Activated T-cell treated with anti-CD3 and anti-CD28 coated beads, Interleukin-2, amount 50 U/mL, for 72 hours (primary cell): ENCODE results near the gene ANKS1B. TPM values are rescaled to one million over a fixed set of nuclear protein-coding genes. Genes with fewer than 3 reads are reported as not detected.
"Not testable (repeated sequence)": the region's sequence is repeated elsewhere in the genome, so short reads cannot be mapped to it uniquely, and the experiment has no call there.

Experiments used
- ATAC-seq, 2 donors: fragments of 150-1000 bp; cut with Tn5 transposase; replicated peaks in 1 of 2; 2 replicates each; pipeline ENCODE4 v1.10.0; 2021; ENCODE audit warnings: moderate library complexity in 2 of 2, mild to moderate bottlenecking in 1 of 2
- DNase-seq, 2 donors: peaks; one replicate each; pipeline ENCODE4 v3.0.0; 2021 to 2022; ENCODE audit warnings: mixed read lengths in 1 of 2
- H3K27ac Mint-ChIP-seq: one replicate; pipeline ENCODE4 v1.8.0; 2022; ENCODE audit warnings: mild to moderate bottlenecking, moderate library complexity, mixed read lengths
- H3K27me3 Mint-ChIP-seq: one replicate; pipeline ENCODE4 v1.8.0; 2022; ENCODE audit warnings: low read depth, mixed read lengths
- H3K36me3 Mint-ChIP-seq, 2 donors: one replicate each; pipeline ENCODE4 v1.8.0; 2022; ENCODE audit warnings: mixed read lengths in 2 of 2, mild to moderate bottlenecking in 1 of 2; ENCODE audit not compliant: insufficient read depth in 2 of 2
- H3K4me1 Mint-ChIP-seq: one replicate; pipeline ENCODE4 v1.8.0; 2022; ENCODE audit warnings: low read depth, mixed read lengths
- H3K4me3 Mint-ChIP-seq, 2 donors: one replicate each; pipeline ENCODE4 v1.8.0; 2022; ENCODE audit warnings: mild to moderate bottlenecking in 2 of 2, mixed read lengths in 2 of 2, moderate library complexity in 2 of 2
- H3K9me3 Mint-ChIP-seq, 2 donors: one replicate each; pipeline ENCODE4 v1.8.0; 2022; ENCODE audit warnings: mixed read lengths in 2 of 2
- total RNA-seq, 2 donors: library from RNA; stranded (reverse); gene quantifications; one replicate each; pipeline ENCODE4 v1.2.3, GENCODE V29; 2022

Gene ANKS1B
- total RNA-seq, result under 1 TPM; 0.19 to 0.63 TPM

- peak; percentile 30 to 33 for DNase-seq
- H3K4me1 Mint-ChIP-seq, result peaks cover 8% of the 10 kb centered on the region
- H3K27ac Mint-ChIP-seq, result no peak within 1 kb of the TSS
- H3K36me3 Mint-ChIP-seq, result no peaks in the 10 kb centered on the region
- H3K9me3 Mint-ChIP-seq, result no peaks in the 10 kb centered on the region
- ATAC-seq, result peak; percentile 72 to 81
- peak within 1 kb of the TSS; percentile 84 to 86 for H3K4me3 Mint-ChIP-seq
- H3K27me3 Mint-ChIP-seq, result peaks cover 55% of the 10 kb centered on the region
Measured at GRCh38 chr12:99984271-99985128, at the start of gene ANKS1B. ANKS1B (minus strand) TSS chr12:99984936; CDS start chr12:99984237, 699 bp downstream.

- Mint-ChIP-seq H3K9me3 (no peaks in the 10 kb centered on the region), H3K4me3 (no peak overlapping the region), H3K27me3 (no peaks in the 10 kb centered on the region), H3K27ac (no peak overlapping the region), H3K4me1 (no peaks in the 10 kb centered on the region), H3K36me3 (peaks cover 3 to 11% of the 10 kb centered on the region in 2 donors)
- ATAC-seq (no peak), DNase-seq (no peak)
Measured at GRCh38 chr12:100031836-100032235, 47.1 kb upstream of the ANKS1B start.

GRCh38 chr12:100027671-100028070, 42.9 kb upstream of the ANKS1B start:
- Mint-ChIP-seq H3K27me3 (no peaks in the 10 kb centered on the region), H3K9me3 (no peaks in the 10 kb centered on the region), H3K4me3 (no peak overlapping the region), H3K36me3 (peaks cover 1 to 3% of the 10 kb centered on the region in 2 donors), H3K4me1 (no peaks in the 10 kb centered on the region), H3K27ac (no peak overlapping the region)
- ATAC-seq (no peak), DNase-seq (no peak)

GRCh38 chr12:100026241-100026640, 41.5 kb upstream of the ANKS1B start:
- peaks cover 0 to 1% of the 10 kb centered on the region in 2 donors for H3K36me3 Mint-ChIP-seq
- no peaks in the 10 kb centered on the region for H3K4me1 Mint-ChIP-seq
- peaks cover 0 to 3% of the 10 kb centered on the region in 2 donors for H3K9me3 Mint-ChIP-seq
- no peak for ATAC-seq
- no peaks in the 10 kb centered on the region for H3K27me3 Mint-ChIP-seq
- DNase-seq, result no peak
- H3K4me3 Mint-ChIP-seq, result no peak overlapping the region
- no peak overlapping the region for H3K27ac Mint-ChIP-seq

GRCh38 chr12:100024974-100025555, 40.3 kb upstream of the ANKS1B start:
- Mint-ChIP-seq H3K27me3 (no peaks in the 10 kb centered on the region), H3K4me1 (no peaks in the 10 kb centered on the region), H3K27ac (no peak overlapping the region), H3K36me3 (peaks cover 0 to 1% of the 10 kb centered on the region in 2 donors), H3K9me3 (peaks cover 0 to 3% of the 10 kb centered on the region in 2 donors), H3K4me3 (no peak overlapping the region)
- DNase-seq, result no peak
- peak in 1 of 2 donors; percentile 9 for ATAC-seq

- no peaks in the 10 kb centered on the region for H3K4me1 Mint-ChIP-seq
- no peak for ATAC-seq
Measured at GRCh38 chr12:100020370-100020769, 35.6 kb upstream of the ANKS1B start.

GRCh38 chr12:100017056-100017455, 32.3 kb upstream of the ANKS1B start:
- DNase-seq (no peak), ATAC-seq (no peak)
- Mint-ChIP-seq H3K4me1 (no peaks in the 10 kb centered on the region), H3K27me3 (no peaks in the 10 kb centered on the region), H3K4me3 (no peak overlapping the region), H3K9me3 (peaks cover 2 to 5% of the 10 kb centered on the region in 2 donors), H3K27ac (peak overlapping the region; percentile 76), H3K36me3 (peaks cover 5 to 7% of the 10 kb centered on the region in 2 donors)

More at GRCh38 chr12:100020370-100020769, 35.6 kb upstream of the ANKS1B start:
- DNase-seq, result no peak
- no peak overlapping the region for H3K4me3 Mint-ChIP-seq
- H3K36me3 Mint-ChIP-seq, result peaks cover 3 to 6% of the 10 kb centered on the region in 2 donors
- peaks cover 2 to 6% of the 10 kb centered on the region in 2 donors for H3K9me3 Mint-ChIP-seq
- H3K27ac Mint-ChIP-seq, result no peak overlapping the region
- no peaks in the 10 kb centered on the region for H3K27me3 Mint-ChIP-seq

- H3K27ac Mint-ChIP-seq, H3K9me3 Mint-ChIP-seq, DNase-seq, H3K36me3 Mint-ChIP-seq, ATAC-seq, H3K4me3 Mint-ChIP-seq, H3K27me3 Mint-ChIP-seq, H3K4me1 Mint-ChIP-seq: not testable (repeated sequence)
Measured at GRCh38 chr12:100016304-100016703, 31.6 kb upstream of the ANKS1B start.

- not testable (repeated sequence) for H3K4me1 Mint-ChIP-seq, H3K4me3 Mint-ChIP-seq, H3K27me3 Mint-ChIP-seq, ATAC-seq, H3K9me3 Mint-ChIP-seq, H3K27ac Mint-ChIP-seq, DNase-seq, H3K36me3 Mint-ChIP-seq
Measured at GRCh38 chr12:100005846-100006245, 21.1 kb upstream of the ANKS1B start.

- H3K4me3 Mint-ChIP-seq, result no peak overlapping the region
- ATAC-seq (no peak), DNase-seq (no peak)
- H3K36me3 Mint-ChIP-seq, result peaks cover 0 to 6% of the 10 kb centered on the region in 2 donors
- H3K9me3 Mint-ChIP-seq, result peaks cover 7 to 8% of the 10 kb centered on the region in 2 donors
- H3K27ac Mint-ChIP-seq, result no peak overlapping the region
- no peaks in the 10 kb centered on the region for H3K27me3 Mint-ChIP-seq
- no peaks in the 10 kb centered on the region for H3K4me1 Mint-ChIP-seq
Measured at GRCh38 chr12:99997806-99998205, 13.1 kb upstream of the ANKS1B start.

- H3K36me3 Mint-ChIP-seq, result peaks cover 0 to 6% of the 10 kb centered on the region in 2 donors
- H3K4me3 Mint-ChIP-seq, result no peak overlapping the region
Measured at GRCh38 chr12:99996095-99996494, 11.4 kb upstream of the ANKS1B start.

GRCh38 chr12:99985631-99986030, 895 bp upstream of the ANKS1B start:
- ATAC-seq (no peak), DNase-seq (no peak)
- Mint-ChIP-seq H3K36me3 (no peaks in the 10 kb centered on the region), H3K4me1 (peaks cover 8% of the 10 kb centered on the region), H3K27ac (no peak overlapping the region), H3K9me3 (no peaks in the 10 kb centered on the region), H3K4me3 (peak overlapping the region; percentile 74 to 84), H3K27me3 (peaks cover 50% of the 10 kb centered on the region)

More at GRCh38 chr12:99996095-99996494, 11.4 kb upstream of the ANKS1B start:
- ATAC-seq, result no peak
- Mint-ChIP-seq H3K9me3 (peaks cover 8 to 9% of the 10 kb centered on the region in 2 donors), H3K27me3 (no peaks in the 10 kb centered on the region), H3K27ac (no peak overlapping the region), H3K4me1 (no peaks in the 10 kb centered on the region)
- DNase-seq, result no peak

GRCh38 chr12:99985129-99985570, 414 bp upstream of the ANKS1B start:
- Mint-ChIP-seq H3K4me3 (peak overlapping the region; percentile 74 to 84), H3K4me1 (peaks cover 8% of the 10 kb centered on the region), H3K36me3 (no peaks in the 10 kb centered on the region), H3K27me3 (peaks cover 54% of the 10 kb centered on the region), H3K27ac (no peak overlapping the region), H3K9me3 (no peaks in the 10 kb centered on the region)
- no peak for DNase-seq
- peak in 1 of 2 donors; percentile 24 for ATAC-seq
